ENCODE measurements around the gene STKLD1.
"Not testable (repeated sequence)": the region's sequence is repeated elsewhere in the genome, so short reads cannot be mapped to it uniquely, and the experiment has no call there.

Gene STKLD1

DNA sequence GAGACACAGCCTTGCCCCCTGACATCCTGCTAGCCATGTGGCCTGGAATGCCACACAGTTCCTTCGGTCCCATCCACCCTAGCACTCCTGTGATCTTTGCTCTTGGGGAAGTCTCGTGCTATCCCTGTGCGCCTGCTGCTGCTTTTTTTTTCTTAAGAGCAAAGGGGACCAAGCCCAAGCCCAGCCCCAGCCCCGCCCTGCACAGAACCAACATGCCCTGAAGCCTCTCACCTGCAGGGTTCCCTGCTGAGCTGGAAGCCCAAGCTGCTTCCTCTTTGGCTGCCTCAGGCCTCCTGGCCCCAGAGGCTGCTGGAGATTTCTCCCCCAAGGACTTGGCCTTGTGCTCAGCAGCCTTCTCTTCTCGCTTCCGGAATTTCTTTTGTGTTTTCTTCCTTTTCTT, 42.0 kb upstream of the STKLD1 start:
- peaks cover 13% of the 10 kb centered on the region for H3K36me3 ChIP-seq (replicated peaks; ENCODE audit: insufficient read depth, low read length)
- no peaks in the 10 kb centered on the region for H3K9me2 ChIP-seq (replicated peaks; ENCODE audit: insufficient read depth, low read length)
- H2AFZ ChIP-seq (ENCODE audit: low read length): no peak overlapping the region
- 0 out of 2 replicates have a peak, but pooled peaks cover 4% of the 10 kb centered on the region for H3K4me1 ChIP-seq (ENCODE audit: low read length)
- H3K9me3 ChIP-seq (replicated peaks; ENCODE audit: insufficient read depth, low read length): no peaks in the 10 kb centered on the region
- H3K79me2 ChIP-seq (ENCODE audit: low read length): peaks cover 19% of the 10 kb centered on the region
- TF ChIP-seq EZH2phosphoT487 (IDR thresholded peaks at IDR 0.05; ENCODE audit: low read length): no peak
- no peak for TF ChIP-seq EZH2 (optimal IDR thresholded peaks at IDR 0.05; ENCODE audit: low read depth, low read length)
- no peak for TF ChIP-seq CTCF (IDR thresholded peaks at IDR 0.05; ENCODE audit: low read length)
- H3F3A ChIP-seq (ENCODE audit: insufficient read depth, low read length): peaks cover 10% of the 10 kb centered on the region; the same call in 1 of the 2 replicates
- no peak overlapping the region for H3K4me2 ChIP-seq (ENCODE audit: low read depth, low read length)
- no peak overlapping the region for H3K27ac ChIP-seq (ENCODE audit: low read length)
- no peak overlapping the region for H3K9ac ChIP-seq (ENCODE audit: low read length)
- no peak overlapping the region for H3K4me3 ChIP-seq (ENCODE audit: low read length)
- no peaks in the 10 kb centered on the region for H3K27me3 ChIP-seq (replicated peaks; ENCODE audit: insufficient read depth, low read length)
- no peak for DNase-seq
- H4K20me1 ChIP-seq (ENCODE audit: insufficient read depth, low read length): no peaks in the 10 kb centered on the region

DNA sequence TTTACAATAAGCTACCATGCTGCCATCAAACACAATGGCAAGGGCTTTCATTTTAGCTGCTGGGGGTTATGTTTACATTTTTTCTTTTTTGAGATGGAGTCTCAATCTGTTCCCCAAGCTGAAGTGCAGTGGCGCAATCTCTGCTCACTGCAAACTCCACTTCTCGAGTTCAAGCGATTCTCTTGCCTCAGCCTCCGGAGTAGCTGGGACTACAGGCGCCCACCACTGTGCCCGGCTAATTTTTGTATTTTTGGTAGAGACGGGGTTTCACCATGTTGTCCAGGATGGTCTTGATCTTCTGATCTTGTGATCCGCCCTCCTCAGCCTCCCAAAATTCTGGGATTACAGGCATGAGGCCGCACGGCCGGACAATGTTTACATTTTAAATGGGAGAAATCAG, 41.3 kb upstream of the STKLD1 start:
- Histone ChIP-seq H3F3A (ENCODE audit: insufficient read depth, low read length) (peaks cover 10% of the 10 kb centered on the region; the same call in 1 of the 2 replicates), H3K4me3 (ENCODE audit: low read length) (peak overlapping the region; percentile 100), H3K36me3 (replicated peaks; ENCODE audit: insufficient read depth, low read length) (peaks cover 13% of the 10 kb centered on the region), H3K79me2 (ENCODE audit: low read length) (peaks cover 19% of the 10 kb centered on the region), H3K4me2 (ENCODE audit: low read depth, low read length) (peak overlapping the region; percentile 72; the same call in 1 of the 2 replicates)
- H2AFZ ChIP-seq (ENCODE audit: low read length); H3K27ac ChIP-seq (ENCODE audit: low read length); DNase-seq; H3K9ac ChIP-seq (ENCODE audit: low read length); H3K9me2 ChIP-seq (replicated peaks; ENCODE audit: insufficient read depth, low read length); H3K27me3 ChIP-seq (replicated peaks; ENCODE audit: insufficient read depth, low read length); H3K9me3 ChIP-seq (replicated peaks; ENCODE audit: insufficient read depth, low read length); H4K20me1 ChIP-seq (ENCODE audit: insufficient read depth, low read length); H3K4me1 ChIP-seq (ENCODE audit: low read length): not testable (repeated sequence)

- 0 out of 2 replicates have a peak, but pooled peaks cover 4% of the 10 kb centered on the region for H3K4me1 ChIP-seq (ENCODE audit: low read length)
- H3K9me3 ChIP-seq (replicated peaks; ENCODE audit: insufficient read depth, low read length): no peaks in the 10 kb centered on the region
- peak; percentile 95 for DNase-seq
- TF ChIP-seq EZH2phosphoT487 (IDR thresholded peaks at IDR 0.05; ENCODE audit: low read length) (no peak), EZH2 (optimal IDR thresholded peaks at IDR 0.05; ENCODE audit: low read depth, low read length) (no peak), CTCF (IDR thresholded peaks at IDR 0.05; ENCODE audit: low read length) (no peak)
- H3K36me3 ChIP-seq (replicated peaks; ENCODE audit: insufficient read depth, low read length): peaks cover 13% of the 10 kb centered on the region
- peak within 1 kb of the TSS; percentile 53; the same call in 1 of the 2 replicates for H3K27ac ChIP-seq (ENCODE audit: low read length)
- peak within 1 kb of the TSS; percentile 87 for H3K4me2 ChIP-seq (ENCODE audit: low read depth, low read length)
- H3F3A ChIP-seq (ENCODE audit: insufficient read depth, low read length): peaks cover 10% of the 10 kb centered on the region; the same call in 1 of the 2 replicates
- peak within 1 kb of the TSS; percentile 100 for H3K4me3 ChIP-seq (ENCODE audit: low read length)
- peaks cover 19% of the 10 kb centered on the region for H3K79me2 ChIP-seq (ENCODE audit: low read length)
- H4K20me1 ChIP-seq (ENCODE audit: insufficient read depth, low read length): no peaks in the 10 kb centered on the region
- H2AFZ ChIP-seq (ENCODE audit: low read length): peak within 1 kb of the TSS; percentile 98
- peak within 1 kb of the TSS; percentile 77 for H3K9ac ChIP-seq (ENCODE audit: low read length)
- no peaks in the 10 kb centered on the region for H3K9me2 ChIP-seq (replicated peaks; ENCODE audit: insufficient read depth, low read length)
- no peaks in the 10 kb centered on the region for H3K27me3 ChIP-seq (replicated peaks; ENCODE audit: insufficient read depth, low read length)
Measured at GRCh38 chr9:133335924-133336811, 40.0 kb upstream of the STKLD1 start, which contains the start of gene SURF6. TSS of gene SURF6 (minus strand) at chr9:133336188. CDS start at chr9:133336132, 56 bp downstream.

All from MM.1S (cell line).